ENCODE data around the gene SLC24A2.

The SLC24A2 gene

GRCh38 chr9:19807182-19807892 lies 18.5 kb upstream of the SLC24A2 start:
- no peaks in the 10 kb centered on the region for H3K36me3 ChIP-seq (ENCODE audit: control insufficient read depth in 4 of 4, insufficient read depth in 4 of 4, low read length in 3 of 4)
- H3K9me3 ChIP-seq (ENCODE audit: control extremely low read depth in 1 of 5, control insufficient read depth in 4 of 5, insufficient read depth in 2 of 5, low read depth in 1 of 5, low read length in 4 of 5), result peaks cover 0 to 4% (median 0%) of the 10 kb centered on the region in 5 experiments
- peaks cover 0 to 8% (median 3%) of the 10 kb centered on the region in 5 experiments for H3K27me3 ChIP-seq (replicated peaks in 2 of 5; ENCODE audit: control insufficient read depth in 4 of 5, insufficient read depth in 5 of 5, low read length in 4 of 5)
- WGBS (ENCODE audit: insufficient coverage), result 70% methylated on average over 2 of the region's 4 CpGs
- ChIA-PET CTCF (no interaction called here), POLR2A (no interaction called here)
- no peak overlapping the region for H3K27ac ChIP-seq (ENCODE audit: insufficient read depth in 1 of 2, low read depth in 1 of 2, low read length in 2 of 2, poor library complexity in 1 of 2, severe bottlenecking in 2 of 2)
- DNase-seq, result no peak
- no peak overlapping the region for H3K4me3 ChIP-seq (ENCODE audit: control insufficient read depth in 1 of 7, extremely low read depth in 1 of 7, insufficient read depth in 4 of 7, low read depth in 2 of 7, low read length in 6 of 7)
- H3K4me1 ChIP-seq (ENCODE audit: control extremely low read depth in 1 of 4, control insufficient read depth in 4 of 4, insufficient read depth in 4 of 4, low read length in 3 of 4), result no peaks in the 10 kb centered on the region

DNA sequence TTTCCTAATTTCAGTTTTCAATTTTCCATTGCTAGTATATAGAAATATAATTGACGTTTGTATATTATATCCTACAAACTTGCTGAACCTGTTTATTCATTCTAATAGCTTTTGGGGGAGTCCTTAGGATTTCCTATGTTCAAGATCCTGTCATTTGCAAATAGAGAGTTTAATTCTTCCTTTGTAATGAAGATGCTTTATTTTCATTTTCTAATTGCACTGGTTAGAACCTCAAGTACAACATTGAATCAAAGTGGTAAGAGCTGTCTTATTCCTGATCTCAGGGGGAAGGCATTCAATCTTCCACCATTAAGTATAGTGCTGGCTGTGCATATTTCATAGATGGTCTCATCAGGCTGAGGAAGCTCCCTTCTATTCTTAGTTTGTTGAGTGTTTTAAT lies 15.6 kb upstream of the SLC24A2 start:
- no peak overlapping the region for H3K4me3 ChIP-seq (ENCODE audit: control insufficient read depth in 1 of 7, extremely low read depth in 1 of 7, insufficient read depth in 4 of 7, low read depth in 2 of 7, low read length in 6 of 7)
- peaks cover 0 to 6% (median 3%) of the 10 kb centered on the region in 5 experiments for H3K27me3 ChIP-seq (replicated peaks in 2 of 5; ENCODE audit: control insufficient read depth in 4 of 5, insufficient read depth in 5 of 5, low read length in 4 of 5)
- DNase-seq, result no peak
- no CpG with 5 or more reads among the region's 1 CpG for WGBS (ENCODE audit: insufficient coverage)
- ChIA-PET CTCF (no interaction called here), POLR2A (no interaction called here)
- no peaks in the 10 kb centered on the region for H3K4me1 ChIP-seq (ENCODE audit: control extremely low read depth in 1 of 4, control insufficient read depth in 4 of 4, insufficient read depth in 4 of 4, low read length in 3 of 4)
- H3K9me3 ChIP-seq (ENCODE audit: control extremely low read depth in 1 of 5, control insufficient read depth in 4 of 5, insufficient read depth in 2 of 5, low read depth in 1 of 5, low read length in 4 of 5), result peaks cover 0 to 4% (median 0%) of the 10 kb centered on the region in 5 experiments
- no peak overlapping the region for H3K27ac ChIP-seq (ENCODE audit: insufficient read depth in 1 of 2, low read depth in 1 of 2, low read length in 2 of 2, poor library complexity in 1 of 2, severe bottlenecking in 2 of 2)
- no peaks in the 10 kb centered on the region for H3K36me3 ChIP-seq (ENCODE audit: control insufficient read depth in 4 of 4, insufficient read depth in 4 of 4, low read length in 3 of 4)

- 95% methylated on average over 6 of the region's 6 CpGs for WGBS (ENCODE audit: insufficient coverage)
- DNase-seq, result no peak
- Histone ChIP-seq H3K36me3 (ENCODE audit: control insufficient read depth in 4 of 4, insufficient read depth in 4 of 4, low read length in 3 of 4) (no peaks in the 10 kb centered on the region), H3K27me3 (replicated peaks in 2 of 5; ENCODE audit: control insufficient read depth in 4 of 5, insufficient read depth in 5 of 5, low read length in 4 of 5) (peaks cover 0 to 3% (median 3%) of the 10 kb centered on the region in 5 experiments), H3K9me3 (ENCODE audit: control extremely low read depth in 1 of 5, control insufficient read depth in 4 of 5, insufficient read depth in 2 of 5, low read depth in 1 of 5, low read length in 4 of 5) (peaks cover 0 to 4% (median 0%) of the 10 kb centered on the region in 5 experiments), H3K4me3 (ENCODE audit: control insufficient read depth in 1 of 7, extremely low read depth in 1 of 7, insufficient read depth in 4 of 7, low read depth in 2 of 7, low read length in 6 of 7) (no peak overlapping the region), H3K27ac (ENCODE audit: insufficient read depth in 1 of 2, low read depth in 1 of 2, low read length in 2 of 2, poor library complexity in 1 of 2, severe bottlenecking in 2 of 2) (no peak overlapping the region), H3K4me1 (ENCODE audit: control extremely low read depth in 1 of 4, control insufficient read depth in 4 of 4, insufficient read depth in 4 of 4, low read length in 3 of 4) (no peaks in the 10 kb centered on the region)
- ChIA-PET CTCF (interaction anchor here (1.1 kb wide), 1 partner anchor 57 kb away, joined by 3 read pairs; no protein-coding TSS in a partner anchor), POLR2A (no interaction called here)
Observed at GRCh38 chr9:19800884-19801283, 12.0 kb upstream of the SLC24A2 start.

DNA sequence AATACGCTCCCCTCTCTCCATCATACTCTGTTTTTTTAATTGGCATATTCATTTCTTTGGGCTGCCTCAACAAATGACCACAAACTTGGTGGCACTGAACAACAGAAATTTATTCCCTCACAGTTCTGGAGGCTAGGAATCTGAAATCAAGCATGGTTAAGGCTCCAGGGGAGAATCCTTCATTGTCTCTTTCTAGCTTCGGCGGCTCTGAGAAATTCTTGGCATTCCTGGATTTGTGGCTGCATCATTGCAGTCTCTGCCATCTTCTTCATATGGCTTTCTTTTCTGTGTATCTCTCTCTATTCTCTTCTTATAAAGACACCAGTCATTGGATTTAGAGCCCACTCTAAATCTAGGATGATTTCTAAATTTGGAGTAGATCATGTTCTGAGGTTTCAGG lies 10.9 kb upstream of the SLC24A2 start:
- ChIA-PET CTCF (interaction anchor here (1.1 kb wide), 1 partner anchor 9 kb away, joined by 4 read pairs; no protein-coding TSS in a partner anchor), POLR2A (no interaction called here)
- H3K9me3 ChIP-seq (ENCODE audit: control extremely low read depth in 1 of 5, control insufficient read depth in 4 of 5, insufficient read depth in 2 of 5, low read depth in 1 of 5, low read length in 4 of 5), result peaks cover 0 to 4% (median 0%) of the 10 kb centered on the region in 5 experiments
- no peak overlapping the region for H3K27ac ChIP-seq (ENCODE audit: insufficient read depth in 1 of 2, low read depth in 1 of 2, low read length in 2 of 2, poor library complexity in 1 of 2, severe bottlenecking in 2 of 2)
- WGBS (ENCODE audit: insufficient coverage), result 85% methylated on average over 3 of the region's 3 CpGs
- H3K4me1 ChIP-seq (ENCODE audit: control extremely low read depth in 1 of 4, control insufficient read depth in 4 of 4, insufficient read depth in 4 of 4, low read length in 3 of 4), result no peaks in the 10 kb centered on the region
- H3K4me3 ChIP-seq (ENCODE audit: control insufficient read depth in 1 of 7, extremely low read depth in 1 of 7, insufficient read depth in 4 of 7, low read depth in 2 of 7, low read length in 6 of 7), result no peak overlapping the region
- DNase-seq, result no peak
- no peaks in the 10 kb centered on the region for H3K27me3 ChIP-seq (replicated peaks in 2 of 5; ENCODE audit: control insufficient read depth in 4 of 5, insufficient read depth in 5 of 5, low read length in 4 of 5)
- H3K36me3 ChIP-seq (ENCODE audit: control insufficient read depth in 4 of 4, insufficient read depth in 4 of 4, low read length in 3 of 4), result no peaks in the 10 kb centered on the region

GRCh38 chr9:19788152-19788551 lies 685 bp downstream of the SLC24A2 start:
- ChIA-PET POLR2A (no interaction called here), CTCF (no interaction called here)
- 2% methylated on average over 17 of the region's 24 CpGs for WGBS (ENCODE audit: insufficient coverage)
- Histone ChIP-seq H3K4me1 (ENCODE audit: control extremely low read depth in 1 of 4, control insufficient read depth in 4 of 4, insufficient read depth in 4 of 4, low read length in 3 of 4) (peaks cover 0 to 12% (median 5%) of the 10 kb centered on the region in 4 experiments), H3K9me3 (ENCODE audit: control extremely low read depth in 1 of 5, control insufficient read depth in 4 of 5, insufficient read depth in 2 of 5, low read depth in 1 of 5, low read length in 4 of 5) (peaks cover 0 to 3% (median 2%) of the 10 kb centered on the region in 5 experiments), H3K27ac (ENCODE audit: insufficient read depth in 1 of 2, low read depth in 1 of 2, low read length in 2 of 2, poor library complexity in 1 of 2, severe bottlenecking in 2 of 2) (no peak overlapping the region), H3K36me3 (ENCODE audit: control insufficient read depth in 4 of 4, insufficient read depth in 4 of 4, low read length in 3 of 4) (no peaks in the 10 kb centered on the region), H3K27me3 (replicated peaks in 2 of 5; ENCODE audit: control insufficient read depth in 4 of 5, insufficient read depth in 5 of 5, low read length in 4 of 5) (peaks cover 16 to 74% (median 31%) of the 10 kb centered on the region in 5 experiments), H3K4me3 (ENCODE audit: control insufficient read depth in 1 of 7, extremely low read depth in 1 of 7, insufficient read depth in 4 of 7, low read depth in 2 of 7, low read length in 6 of 7) (peak overlapping the region in 1 of 7 experiments; percentile 27)
- peak in 1 of 3 donors; percentile 4 for DNase-seq

GRCh38 chr9:19787672-19788071 lies 1.2 kb downstream of the SLC24A2 start:
- ChIA-PET CTCF (no interaction called here), POLR2A (no interaction called here)
- Histone ChIP-seq H3K4me3 (ENCODE audit: control insufficient read depth in 1 of 7, extremely low read depth in 1 of 7, insufficient read depth in 4 of 7, low read depth in 2 of 7, low read length in 6 of 7) (no peak overlapping the region), H3K36me3 (ENCODE audit: control insufficient read depth in 4 of 4, insufficient read depth in 4 of 4, low read length in 3 of 4) (no peaks in the 10 kb centered on the region), H3K9me3 (ENCODE audit: control extremely low read depth in 1 of 5, control insufficient read depth in 4 of 5, insufficient read depth in 2 of 5, low read depth in 1 of 5, low read length in 4 of 5) (peaks cover 0 to 3% (median 2%) of the 10 kb centered on the region in 5 experiments), H3K27me3 (replicated peaks in 2 of 5; ENCODE audit: control insufficient read depth in 4 of 5, insufficient read depth in 5 of 5, low read length in 4 of 5) (peaks cover 16 to 79% (median 30%) of the 10 kb centered on the region in 5 experiments), H3K27ac (ENCODE audit: insufficient read depth in 1 of 2, low read depth in 1 of 2, low read length in 2 of 2, poor library complexity in 1 of 2, severe bottlenecking in 2 of 2) (no peak overlapping the region), H3K4me1 (ENCODE audit: control extremely low read depth in 1 of 4, control insufficient read depth in 4 of 4, insufficient read depth in 4 of 4, low read length in 3 of 4) (peaks cover 0 to 12% (median 5%) of the 10 kb centered on the region in 4 experiments)
- 49% methylated on average over 2 of the region's 4 CpGs for WGBS (ENCODE audit: insufficient coverage)
- no peak for DNase-seq

DNA sequence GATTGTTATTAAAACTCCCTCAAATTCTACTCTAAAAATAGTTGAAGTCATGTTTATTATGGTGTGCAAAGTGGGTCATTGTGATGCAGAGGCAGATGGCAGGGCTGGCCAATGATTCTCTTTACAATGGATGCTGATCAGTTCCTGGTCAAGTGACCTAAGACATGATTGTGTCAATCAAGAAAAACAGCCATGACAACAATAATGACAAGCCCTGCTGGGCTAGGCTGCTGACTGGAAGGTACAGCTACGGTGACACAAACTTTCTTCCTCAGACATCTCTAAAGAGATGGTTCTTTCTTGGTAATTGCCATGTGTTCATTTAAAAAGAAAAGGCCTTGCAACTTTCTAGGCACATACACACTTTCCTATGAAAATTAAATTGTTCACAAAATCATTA lies 3.6 kb downstream of the SLC24A2 start:
- peaks cover 0 to 12% (median 5%) of the 10 kb centered on the region in 4 experiments for H3K4me1 ChIP-seq (ENCODE audit: control extremely low read depth in 1 of 4, control insufficient read depth in 4 of 4, insufficient read depth in 4 of 4, low read length in 3 of 4)
- no peaks in the 10 kb centered on the region for H3K9me3 ChIP-seq (ENCODE audit: control extremely low read depth in 1 of 5, control insufficient read depth in 4 of 5, insufficient read depth in 2 of 5, low read depth in 1 of 5, low read length in 4 of 5)
- no peak for DNase-seq
- H3K4me3 ChIP-seq (ENCODE audit: control insufficient read depth in 1 of 7, extremely low read depth in 1 of 7, insufficient read depth in 4 of 7, low read depth in 2 of 7, low read length in 6 of 7), result no peak overlapping the region
- no peaks in the 10 kb centered on the region for H3K36me3 ChIP-seq (ENCODE audit: control insufficient read depth in 4 of 4, insufficient read depth in 4 of 4, low read length in 3 of 4)
- ChIA-PET CTCF (no interaction called here), POLR2A (no interaction called here)
- WGBS (ENCODE audit: insufficient coverage), result no CpG with 5 or more reads among the region's 1 CpG
- H3K27ac ChIP-seq (ENCODE audit: insufficient read depth in 1 of 2, low read depth in 1 of 2, low read length in 2 of 2, poor library complexity in 1 of 2, severe bottlenecking in 2 of 2), result no peak overlapping the region
- H3K27me3 ChIP-seq (replicated peaks in 2 of 5; ENCODE audit: control insufficient read depth in 4 of 5, insufficient read depth in 5 of 5, low read length in 4 of 5), result peaks cover 16 to 75% (median 24%) of the 10 kb centered on the region in 5 experiments

Data from common myeloid progenitor, CD34-positive (primary cell).